GM19099 (cell line): Measurements from ENCODE around the gene CPM.

Experiments used
- POLR2A ChIP-seq: IDR thresholded peaks from 3 replicates; pipeline ENCODE4 v1.6.1; 2011; ENCODE audit warnings: low read depth; ENCODE audit not compliant: insufficient read length; ENCODE audit errors: extremely low read depth

Gene CPM

GRCh38 chr12:68824597-68825250 lies 108.2 kb downstream of the CPM start:
- TF ChIP-seq POLR2A = no peak

GRCh38 chr12:68824131-68824530 lies 108.8 kb downstream of the CPM start:
- no peak for TF ChIP-seq POLR2A

- TF ChIP-seq POLR2A = no peak
Observed at GRCh38 chr12:68823696-68824095, 109.3 kb downstream of the CPM start.

- no peak for TF ChIP-seq POLR2A
Observed at GRCh38 chr12:68821357-68822188, 111.4 kb downstream of the CPM start.

GRCh38 chr12:68815928-68816800 lies 116.8 kb downstream of the CPM start:
- no peak for TF ChIP-seq POLR2A

- no peak for TF ChIP-seq POLR2A
Observed at GRCh38 chr12:68815232-68815927, 117.6 kb downstream of the CPM start.

GRCh38 chr12:68814490-68815231 lies 118.3 kb downstream of the CPM start:
- no peak for TF ChIP-seq POLR2A

GRCh38 chr12:68813242-68813593 lies 119.8 kb downstream of the CPM start:
- peak; percentile 17 for TF ChIP-seq POLR2A

- TF ChIP-seq POLR2A = peak; percentile 27
Observed at GRCh38 chr12:68812553-68813241, 120.3 kb downstream of the CPM start.

GRCh38 chr12:68809190-68810026 lies 123.6 kb downstream of the CPM start:
- TF ChIP-seq POLR2A = no peak

GRCh38 chr12:68808388-68809189 lies 124.4 kb downstream of the CPM start:
- peak; percentile 92 for TF ChIP-seq POLR2A
